GM18861 (cell line): ENCODE results near the gene DLD.

Experiments used
- ATAC-seq: cut with Tn5 transposase; IDR thresholded peaks from one replicate; pipeline ENCODE4 v1.9.1; 2021; ENCODE audit not compliant: unreplicated experiment

DLD gene

DNA sequence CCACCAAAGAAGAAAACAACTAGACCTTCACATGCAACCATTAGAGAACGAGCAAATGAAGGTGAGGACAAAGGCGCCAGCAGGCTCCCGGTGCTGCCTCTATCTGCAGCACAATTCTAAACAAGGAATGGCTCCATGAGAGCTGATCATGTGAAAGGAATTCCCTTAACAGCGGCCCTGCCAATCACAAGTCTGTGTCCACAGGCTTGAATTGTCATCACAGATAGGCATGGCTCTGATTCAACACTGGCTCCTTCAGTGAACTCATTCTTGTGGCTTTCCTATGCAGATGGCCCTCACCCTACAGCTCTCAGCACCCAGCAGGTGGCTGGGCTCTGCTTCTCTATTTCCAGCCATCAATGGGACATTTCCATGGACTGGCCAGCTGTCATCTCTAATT lies 75.7 kb downstream of the DLD start:
- ATAC-seq: no peak

DNA sequence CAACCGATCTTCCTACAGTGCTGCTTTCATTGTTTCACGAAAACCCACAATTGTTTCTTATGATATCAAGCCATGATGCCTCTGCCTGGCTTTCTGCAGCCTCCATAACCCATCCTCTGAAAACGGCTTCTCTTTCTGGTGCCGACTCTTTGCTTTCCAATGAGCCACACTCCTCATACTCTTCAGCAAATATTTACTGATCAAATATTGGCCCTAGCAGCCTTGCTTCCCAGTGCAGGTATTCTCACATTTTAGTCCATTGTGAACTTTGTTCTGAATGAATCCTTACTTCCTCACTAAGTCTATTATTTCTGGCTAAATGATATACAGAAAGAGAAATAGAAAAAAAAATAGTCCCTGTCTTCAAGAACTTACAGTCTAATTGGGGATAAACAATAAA lies 76.4 kb downstream of the DLD start:
- ATAC-seq: no peak

GRCh38 chr7:107968449-107968848 lies 77.5 kb downstream of the DLD start:
- no peak for ATAC-seq

GRCh38 chr7:107969856-107970255 lies 78.9 kb downstream of the DLD start:
- no peak for ATAC-seq
